ENCODE results near the gene CDA.
"Not testable (repeated sequence)": the region's sequence is repeated elsewhere in the genome, so short reads cannot be mapped to it uniquely, and the experiment has no call there.

Gene CDA

DNA sequence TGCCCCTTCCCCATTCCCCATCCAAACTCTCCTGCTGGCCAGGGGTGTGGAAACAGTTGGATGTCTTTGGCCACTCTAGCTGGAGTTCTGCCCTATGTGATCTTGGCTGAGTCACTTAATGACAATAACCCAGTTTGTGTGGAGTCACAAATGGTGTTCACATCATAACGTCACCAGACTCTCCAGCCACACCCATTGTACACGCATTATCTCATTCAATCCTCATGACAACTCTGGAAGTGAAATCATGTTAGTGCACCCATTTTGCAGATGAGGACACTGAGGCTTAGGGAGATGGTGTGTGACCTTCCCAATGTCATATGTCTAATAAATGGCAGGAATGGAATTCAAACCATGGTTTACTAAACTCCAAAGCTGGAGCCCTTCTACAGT is 1.2 kb upstream of the CDA start:
- DNase-seq = peak; percentile 51

DNA sequence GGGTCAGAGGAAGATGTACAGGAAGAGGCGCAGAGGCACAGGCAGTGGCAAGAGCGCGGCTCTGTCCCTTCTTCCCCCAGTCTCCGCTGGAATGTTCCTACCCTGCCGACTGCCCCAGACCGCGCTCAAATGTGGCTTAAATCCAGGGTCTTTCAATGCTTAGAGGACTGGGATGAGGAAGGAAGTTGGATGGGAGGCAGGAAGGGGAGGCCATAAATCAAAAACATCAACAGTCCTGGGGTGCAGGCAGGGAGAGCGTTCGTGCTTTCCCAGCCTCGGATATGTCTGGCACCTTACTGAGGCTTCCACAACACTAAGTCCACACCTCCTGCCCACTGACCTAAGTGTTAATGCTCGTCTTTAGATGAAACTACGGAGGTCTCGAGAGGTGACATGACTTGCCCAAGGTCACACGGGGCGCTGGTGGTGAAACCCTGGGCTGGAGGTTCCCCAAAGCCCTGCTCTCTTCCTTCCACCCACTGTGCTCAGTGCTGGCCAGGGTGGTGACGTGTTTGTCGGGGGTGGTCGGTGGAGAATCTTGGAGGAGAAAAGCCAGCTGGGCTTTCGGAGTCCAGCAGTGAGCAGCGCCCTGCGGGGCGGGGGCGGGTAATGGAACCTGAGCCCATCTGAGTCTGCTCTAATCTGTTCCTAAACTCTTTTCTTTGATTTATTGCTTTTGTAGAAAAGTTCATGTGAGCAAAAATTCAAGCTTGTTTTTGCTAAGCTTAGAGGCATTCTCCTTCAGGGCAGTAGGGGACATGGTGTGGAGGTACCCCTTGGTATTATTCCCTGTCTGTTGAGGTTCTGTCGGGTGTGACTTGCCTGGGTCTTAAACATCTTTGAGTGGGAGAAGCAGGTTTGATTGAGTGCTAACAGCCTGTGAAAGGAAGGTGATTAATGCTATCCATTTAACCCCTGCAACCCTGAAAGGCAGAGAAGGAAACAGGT is 708 bp downstream of the CDA start:
- peak; percentile 66 for DNase-seq

DNA sequence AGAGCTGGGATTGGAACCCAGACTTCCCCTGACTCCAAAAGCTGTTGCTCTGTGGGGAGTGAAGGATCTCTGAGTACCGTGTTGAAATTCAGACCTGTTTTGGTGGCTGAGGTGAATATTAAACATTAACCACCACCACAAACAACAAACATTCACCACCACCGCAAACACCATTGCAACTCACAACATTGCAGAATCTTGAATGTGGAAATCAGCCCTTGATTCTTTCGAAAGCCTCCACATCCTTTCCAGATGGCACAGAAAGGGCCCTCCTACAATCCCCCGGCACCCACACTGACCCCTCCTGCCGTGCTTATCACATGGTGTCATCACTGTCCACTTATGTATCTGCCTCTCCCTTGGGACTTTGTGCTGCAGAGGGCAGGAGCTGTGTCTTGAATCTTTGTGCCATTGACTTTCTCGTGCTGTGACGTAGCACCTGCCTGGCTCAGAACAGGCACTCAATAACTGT is 1.4 kb downstream of the CDA start:
- peak; percentile 76 for DNase-seq

GRCh38 chr1:20593756-20594155 is 4.9 kb downstream of the CDA start:
- DNase-seq = no peak

- no peak for DNase-seq
These were observed 5.8 kb downstream of the CDA start for GRCh38 chr1:20594746-20595145.

GRCh38 chr1:20596106-20596505 is 7.2 kb downstream of the CDA start:
- no peak for DNase-seq

DNA sequence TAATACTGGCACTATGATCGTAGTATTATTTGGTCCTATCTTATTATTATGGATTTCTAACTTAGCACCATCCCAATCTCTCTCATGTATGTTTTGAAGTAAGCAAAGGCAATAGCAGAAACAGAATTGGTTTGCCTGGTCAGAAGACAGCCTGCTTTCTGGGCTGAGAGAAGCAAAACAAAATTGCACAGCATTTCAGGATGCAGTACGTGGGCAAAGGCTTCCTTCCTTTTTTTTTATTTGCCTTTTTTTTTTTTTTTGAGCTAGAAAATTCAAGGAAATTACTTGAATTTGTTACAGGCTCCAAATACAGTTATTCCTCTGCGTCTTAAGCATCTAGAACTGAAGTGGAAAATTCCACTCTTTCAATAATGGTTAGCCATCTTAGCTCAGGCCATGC is 8.8 kb downstream of the CDA start:
- DNase-seq = no peak

- DNase-seq = no peak
These were observed 11.3 kb downstream of the CDA start for GRCh38 chr1:20600156-20600555.

DNA sequence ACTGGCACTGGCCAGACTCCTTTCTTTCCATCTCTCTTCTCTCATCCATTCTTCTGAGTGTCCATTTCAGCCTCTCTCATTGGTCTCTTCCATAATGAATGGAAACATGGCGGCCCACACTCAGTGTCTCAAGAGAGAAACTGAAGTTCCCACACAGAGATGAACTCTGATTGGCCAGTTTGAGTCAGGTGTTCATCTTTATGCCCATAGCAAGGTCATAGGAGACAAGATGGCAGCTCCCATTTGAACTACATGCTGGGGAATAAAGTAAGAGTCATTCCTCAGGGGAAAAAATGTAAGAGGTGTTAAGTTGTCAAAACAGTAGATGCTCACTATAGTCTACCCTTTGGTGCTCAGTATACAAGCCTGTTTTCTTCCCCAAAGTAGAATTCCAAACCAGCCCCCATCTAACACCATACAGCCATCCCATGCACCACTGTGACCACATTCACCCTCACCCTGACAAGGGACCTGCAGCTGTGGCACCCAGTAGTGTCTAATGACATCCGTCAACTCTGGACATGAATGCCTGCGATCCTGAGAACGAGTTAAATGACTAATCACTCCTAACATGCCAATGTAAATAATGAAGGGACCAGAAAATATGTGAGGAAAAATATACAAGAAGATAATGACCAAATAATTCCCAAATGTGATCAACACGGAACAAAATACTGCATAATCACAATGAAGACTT is 12.4 kb downstream of the CDA start:
- peak; percentile 64 for DNase-seq

GRCh38 chr1:20602851-20603450 is 14.1 kb downstream of the CDA start:
- DNase-seq = no peak

- DNase-seq = peak; percentile 99
These were observed 14.9 kb downstream of the CDA start for GRCh38 chr1:20603504-20604464.

- DNase-seq = peak; percentile 57
These were observed 15.8 kb downstream of the CDA start for GRCh38 chr1:20604678-20605077.

DNA sequence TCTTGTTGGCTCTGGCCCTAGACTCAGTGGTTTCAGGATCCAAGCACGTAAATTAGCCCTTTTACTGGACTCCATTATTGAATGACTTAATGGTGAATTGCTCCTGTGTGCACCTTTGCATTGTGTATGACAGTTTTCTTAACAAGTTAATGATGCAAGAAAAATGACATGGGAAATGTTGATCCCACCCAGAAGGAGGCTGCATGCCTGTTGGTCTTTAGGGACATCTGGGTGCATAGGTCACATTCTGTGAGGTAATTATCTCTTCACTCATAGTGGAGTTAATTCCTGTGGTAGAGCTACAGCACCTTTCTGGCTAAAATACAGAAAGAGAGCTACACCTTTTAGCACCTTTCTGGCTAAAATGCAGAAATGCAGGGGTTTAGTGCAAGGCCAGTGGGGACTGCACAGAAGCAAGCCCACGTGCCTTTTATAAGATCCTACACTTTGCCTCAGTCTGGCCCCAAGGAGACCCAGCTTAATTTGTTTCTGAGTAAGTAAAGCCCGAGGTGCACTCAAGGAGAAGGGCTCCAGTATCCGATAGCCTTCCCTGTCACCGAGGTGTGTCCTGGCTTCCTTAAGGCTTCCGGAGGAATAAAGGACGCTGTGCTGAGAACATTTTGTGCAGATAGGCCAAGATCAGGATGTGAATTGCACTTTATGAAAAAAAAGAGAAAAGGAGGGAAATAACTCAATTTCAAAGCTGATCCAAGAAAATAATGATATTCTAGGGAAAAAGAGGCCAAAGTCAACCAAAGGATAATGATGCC is 18.1 kb downstream of the CDA start:
- not testable (repeated sequence) for DNase-seq

GRCh38 chr1:20609541-20609940 is 20.6 kb downstream of the CDA start:
- no peak for DNase-seq

DNA sequence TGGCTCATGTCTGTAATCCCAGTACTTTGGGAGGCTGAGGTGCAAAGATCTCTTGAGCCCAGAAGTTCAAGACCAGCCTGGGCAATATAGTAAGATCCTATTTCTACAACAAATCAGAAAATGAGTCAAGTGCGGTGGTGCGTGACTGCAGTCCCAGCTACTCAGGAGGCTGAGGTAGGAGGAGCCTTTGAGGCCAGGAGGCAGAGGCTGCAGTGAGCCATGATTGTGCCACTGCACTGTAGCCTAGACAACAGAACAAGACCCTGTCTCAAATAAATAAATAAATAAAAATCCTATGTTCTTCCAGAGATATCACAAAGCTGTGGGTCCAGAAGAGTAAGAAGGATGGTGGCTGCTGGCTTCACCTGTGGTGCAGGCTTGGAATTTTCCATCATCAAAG is 22.1 kb downstream of the CDA start:
- no peak for DNase-seq

DNA sequence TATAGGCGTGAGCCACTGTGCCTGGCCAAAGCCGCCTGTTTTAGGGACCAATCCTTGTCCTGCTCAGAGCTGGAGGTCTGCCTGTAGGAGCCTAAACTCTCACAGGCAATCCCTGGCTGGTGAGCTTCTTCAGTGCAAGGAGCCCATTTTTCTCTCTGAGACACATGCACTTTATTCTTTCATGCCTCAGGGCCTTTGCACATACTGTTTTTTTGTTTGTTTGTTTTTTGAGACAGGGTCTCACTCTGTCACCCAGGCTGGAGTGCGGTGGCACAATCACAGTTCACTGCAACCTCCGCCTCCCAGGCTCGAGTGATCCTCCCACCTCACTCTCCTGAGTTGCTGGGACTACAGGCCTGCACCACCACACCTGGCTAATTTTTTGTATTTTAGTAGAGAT is 22.8 kb downstream of the CDA start:
- no peak for DNase-seq

DNA sequence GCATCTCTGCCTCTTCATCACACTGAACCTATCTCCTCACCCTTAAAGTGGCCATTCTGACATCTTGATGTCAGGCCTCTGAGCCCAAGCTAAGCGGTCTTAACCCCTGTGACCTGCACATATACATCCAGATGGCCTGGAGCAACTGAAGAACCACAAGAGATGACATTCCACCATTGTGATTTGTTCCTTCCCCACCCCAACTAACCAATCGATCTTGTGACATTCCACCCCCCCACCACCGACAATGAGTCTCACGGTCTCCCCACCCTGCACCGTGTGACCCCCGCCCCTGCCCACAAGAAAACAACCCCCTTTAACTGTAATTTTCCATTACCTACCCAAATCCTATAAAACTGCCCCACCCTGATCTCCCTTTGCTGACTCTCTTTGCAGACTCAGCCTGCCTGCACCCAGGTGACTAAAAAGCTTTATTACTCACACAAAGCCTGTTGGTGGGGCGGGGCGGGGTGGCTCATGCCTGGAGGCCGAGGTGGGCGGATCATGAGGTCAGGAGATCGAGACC is 23.4 kb downstream of the CDA start:
- no peak for DNase-seq

DNA sequence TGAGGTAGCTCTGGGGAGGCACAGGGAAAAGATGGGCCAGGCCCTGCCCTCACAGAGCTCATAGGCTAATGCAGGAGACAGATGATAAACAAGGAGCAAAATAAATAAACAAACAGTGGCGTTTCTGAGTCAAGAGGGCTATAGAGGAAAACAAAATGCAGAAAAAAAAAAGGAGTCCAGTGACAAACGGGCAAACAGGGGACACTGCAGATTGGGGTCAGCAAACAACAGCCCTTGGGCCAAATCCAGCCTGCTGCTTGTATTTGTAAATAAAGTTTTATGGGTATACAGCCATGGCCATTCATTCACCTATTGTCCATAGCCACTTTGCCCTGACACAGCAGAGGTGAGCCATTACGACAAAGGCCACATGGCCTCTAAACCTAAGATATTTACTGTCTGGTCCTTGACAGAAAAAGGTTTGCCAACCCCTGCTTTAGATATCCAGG is 25.3 kb downstream of the CDA start:
- no peak for DNase-seq

GRCh38 chr1:20615946-20616846 is 27.3 kb downstream of the CDA start:
- DNase-seq = no peak

- DNase-seq = no peak
These were observed 28.1 kb downstream of the CDA start for GRCh38 chr1:20616847-20617487.

All from HCEC 1CT (cell line).